Measurements from ENCODE around the gene FBXO48. TPM values are rescaled to one million over a fixed set of nuclear protein-coding genes. Genes with fewer than 3 reads are reported as not detected.

The FBXO48 gene
- total RNA-seq, 1 experiment from 2014 or later = 2.5 TPM

DNA sequence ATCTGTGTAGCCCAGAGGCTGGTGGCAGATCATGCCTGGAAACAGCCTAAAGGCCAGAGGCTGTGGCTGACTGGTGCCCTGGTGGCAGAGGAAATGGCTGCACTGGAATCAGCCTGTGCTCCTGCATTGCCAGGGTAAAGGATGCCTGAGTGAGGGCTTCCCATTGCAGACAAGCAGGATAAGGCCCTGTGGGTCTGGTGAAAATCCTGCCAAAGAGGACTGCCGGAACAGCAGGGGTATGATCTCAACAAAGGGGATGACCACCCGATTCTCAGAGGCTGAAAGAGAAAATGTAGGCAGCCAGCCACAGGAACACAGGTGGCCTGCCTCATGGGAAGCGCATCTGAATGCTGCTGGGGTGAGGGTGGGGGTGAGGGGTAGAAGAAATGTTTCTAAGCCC lies 48.2 kb downstream of the FBXO48 start:
- Mint-ChIP-seq H3K4me3 (ENCODE audit: low read depth, unreplicated experiment) (no peak overlapping the region), H3K36me3 (ENCODE audit: insufficient read depth, unreplicated experiment) (no peaks in the 10 kb centered on the region), H3K27ac (ENCODE audit: unreplicated experiment) (no peak overlapping the region), H3K27me3 (ENCODE audit: unreplicated experiment) (peaks cover 47% of the 10 kb centered on the region), H3K4me1 (ENCODE audit: low read depth, unreplicated experiment) (no peaks in the 10 kb centered on the region), H3K9me3 (ENCODE audit: low read depth, unreplicated experiment) (no peaks in the 10 kb centered on the region)
- CTCF ChIA-PET = interaction anchor here (0.9 kb wide), 1 partner anchor 22 kb away, joined by 3 read pairs; no protein-coding TSS in a partner anchor
- TF ChIP-seq, protein P1, sequence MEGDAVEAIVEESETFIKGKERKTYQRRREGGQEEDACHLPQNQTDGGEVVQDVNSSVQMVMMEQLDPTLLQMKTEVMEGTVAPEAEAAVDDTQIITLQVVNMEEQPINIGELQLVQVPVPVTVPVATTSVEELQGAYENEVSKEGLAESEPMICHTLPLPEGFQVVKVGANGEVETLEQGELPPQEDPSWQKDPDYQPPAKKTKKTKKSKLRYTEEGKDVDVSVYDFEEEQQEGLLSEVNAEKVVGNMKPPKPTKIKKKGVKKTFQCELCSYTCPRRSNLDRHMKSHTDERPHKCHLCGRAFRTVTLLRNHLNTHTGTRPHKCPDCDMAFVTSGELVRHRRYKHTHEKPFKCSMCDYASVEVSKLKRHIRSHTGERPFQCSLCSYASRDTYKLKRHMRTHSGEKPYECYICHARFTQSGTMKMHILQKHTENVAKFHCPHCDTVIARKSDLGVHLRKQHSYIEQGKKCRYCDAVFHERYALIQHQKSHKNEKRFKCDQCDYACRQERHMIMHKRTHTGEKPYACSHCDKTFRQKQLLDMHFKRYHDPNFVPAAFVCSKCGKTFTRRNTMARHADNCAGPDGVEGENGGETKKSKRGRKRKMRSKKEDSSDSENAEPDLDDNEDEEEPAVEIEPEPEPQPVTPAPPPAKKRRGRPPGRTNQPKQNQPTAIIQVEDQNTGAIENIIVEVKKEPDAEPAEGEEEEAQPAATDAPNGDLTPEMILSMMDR (IDR thresholded peaks at IDR 0.05; ENCODE audit: unreplicated experiment) = no peak
- BruUV-seq (replicated peaks) = no TSS peak
- intact Hi-C loops (cut with micrococcal nuclease; ENCODE audit: unreplicated experiment) = no loop called here
- DNase-seq = no peak

DNA sequence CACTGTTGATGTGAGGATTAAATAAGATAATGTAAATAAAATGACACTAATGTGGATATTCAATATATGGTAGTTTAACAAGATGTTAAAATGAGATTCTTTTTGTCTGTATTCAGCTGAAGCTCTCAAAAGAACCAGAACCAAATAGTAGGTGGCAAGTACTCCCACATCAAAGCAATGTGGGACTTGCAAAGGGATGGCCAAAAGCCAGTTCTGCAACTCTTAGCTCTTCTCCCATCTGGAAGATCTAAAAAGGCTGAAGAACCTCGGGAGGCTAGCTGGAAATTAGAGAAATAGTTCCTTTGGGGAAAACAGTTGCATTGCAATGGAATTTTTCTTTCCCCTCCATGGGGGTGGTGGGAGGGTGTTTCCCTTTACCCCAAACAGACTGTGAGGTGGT lies 48.7 kb downstream of the FBXO48 start:
- Mint-ChIP-seq H3K4me3 (ENCODE audit: low read depth, unreplicated experiment) (no peak overlapping the region), H3K36me3 (ENCODE audit: insufficient read depth, unreplicated experiment) (no peaks in the 10 kb centered on the region), H3K4me1 (ENCODE audit: low read depth, unreplicated experiment) (no peaks in the 10 kb centered on the region), H3K27me3 (ENCODE audit: unreplicated experiment) (peaks cover 47% of the 10 kb centered on the region), H3K27ac (ENCODE audit: unreplicated experiment) (no peak overlapping the region), H3K9me3 (ENCODE audit: low read depth, unreplicated experiment) (no peaks in the 10 kb centered on the region)
- no peak for DNase-seq
- BruUV-seq (replicated peaks) = no TSS peak
- TF ChIP-seq, protein P1 (IDR thresholded peaks at IDR 0.05; ENCODE audit: unreplicated experiment) = no peak
- CTCF ChIA-PET = interaction anchor here (0.9 kb wide), 1 partner anchor 22 kb away, joined by 3 read pairs; no protein-coding TSS in a partner anchor
- intact Hi-C loops (cut with micrococcal nuclease; ENCODE audit: unreplicated experiment) = no loop called here

DNA sequence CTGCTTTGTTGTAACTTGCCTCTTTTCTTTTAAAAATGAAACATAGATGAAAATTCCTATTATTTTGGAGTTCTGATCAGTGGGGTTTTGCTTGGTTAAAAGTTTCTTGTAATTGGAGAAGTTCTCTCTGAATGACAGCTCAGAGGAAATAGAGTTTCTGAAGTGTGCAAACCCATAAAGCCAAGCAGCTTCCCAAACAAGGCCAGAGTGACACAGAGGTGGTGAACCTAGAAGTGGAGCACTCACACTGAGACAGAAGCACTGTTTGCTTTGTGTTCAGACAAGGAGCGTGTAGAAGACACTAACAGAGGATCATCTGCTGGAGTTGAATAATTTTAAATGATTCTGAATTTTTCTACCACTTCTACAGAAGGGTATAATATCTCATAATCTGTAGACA lies 49.2 kb downstream of the FBXO48 start:
- TF ChIP-seq, protein P1 (IDR thresholded peaks at IDR 0.05; ENCODE audit: unreplicated experiment) = no peak
- Mint-ChIP-seq H3K27ac (ENCODE audit: unreplicated experiment) (no peak overlapping the region), H3K4me1 (ENCODE audit: low read depth, unreplicated experiment) (no peaks in the 10 kb centered on the region), H3K27me3 (ENCODE audit: unreplicated experiment) (peaks cover 47% of the 10 kb centered on the region), H3K9me3 (ENCODE audit: low read depth, unreplicated experiment) (no peaks in the 10 kb centered on the region), H3K36me3 (ENCODE audit: insufficient read depth, unreplicated experiment) (no peaks in the 10 kb centered on the region), H3K4me3 (ENCODE audit: low read depth, unreplicated experiment) (no peak overlapping the region)
- BruUV-seq (replicated peaks) = no TSS peak
- CTCF ChIA-PET = interaction anchor here (0.9 kb wide), 1 partner anchor 23 kb away, joined by 3 read pairs; no protein-coding TSS in a partner anchor
- intact Hi-C loops (cut with micrococcal nuclease; ENCODE audit: unreplicated experiment) = no loop called here
- no peak for DNase-seq

DNA sequence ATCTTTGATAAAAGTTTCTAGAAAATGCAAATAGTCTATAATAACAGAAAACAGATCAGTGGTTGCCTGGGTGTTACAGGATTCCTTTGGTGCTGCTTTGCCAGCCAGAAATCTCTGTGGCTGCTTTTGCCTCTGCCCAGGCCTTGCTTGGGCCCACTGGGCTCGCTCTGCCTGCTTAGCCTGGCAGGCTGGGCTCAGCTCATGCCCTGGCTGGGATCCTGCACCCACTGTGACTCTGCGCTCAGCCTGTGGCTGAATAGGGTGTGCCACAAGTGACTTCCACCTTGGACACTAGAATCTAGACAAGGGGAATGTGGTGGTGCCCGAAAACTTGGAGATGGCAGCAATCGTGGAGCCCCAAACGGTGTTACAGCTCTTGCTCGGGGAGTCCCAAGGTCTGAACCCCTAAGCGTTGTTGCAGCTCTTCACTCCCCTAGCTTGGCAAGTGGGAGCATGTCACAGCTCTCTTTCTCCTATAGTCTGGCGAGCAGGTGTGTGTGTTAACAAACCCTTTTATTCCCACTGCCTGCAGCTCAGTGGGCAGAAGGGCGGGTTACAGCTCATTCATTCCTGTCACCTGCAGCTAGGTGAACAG lies 50.9 kb downstream of the FBXO48 start:
- H3K27ac Mint-ChIP-seq (ENCODE audit: unreplicated experiment) = no peak overlapping the region
- DNase-seq = no peak
- CTCF ChIA-PET = no interaction called here

More for the DNA sequence above, 50.9 kb downstream of the FBXO48 start:
- TF ChIP-seq, protein P1 (IDR thresholded peaks at IDR 0.05; ENCODE audit: unreplicated experiment) = no peak
- Mint-ChIP-seq H3K4me1 (ENCODE audit: low read depth, unreplicated experiment) (no peaks in the 10 kb centered on the region), H3K9me3 (ENCODE audit: low read depth, unreplicated experiment) (no peaks in the 10 kb centered on the region), H3K36me3 (ENCODE audit: insufficient read depth, unreplicated experiment) (no peaks in the 10 kb centered on the region), H3K27me3 (ENCODE audit: unreplicated experiment) (peaks cover 36% of the 10 kb centered on the region), H3K4me3 (ENCODE audit: low read depth, unreplicated experiment) (no peak overlapping the region)
- intact Hi-C loops (cut with micrococcal nuclease; ENCODE audit: unreplicated experiment) = no loop called here
- no TSS peak for BruUV-seq (replicated peaks)
